ENCODE data around the gene VPS11.

- TF ChIP-seq TAF1 (IDR thresholded peaks at IDR 0.05; ENCODE audit: borderline replicate concordance, low read depth, low read length) (no peak), CTCF (IDR thresholded peaks at IDR 0.05 in 2 of 3, conservative IDR thresholded peaks at IDR 0.05 in 1 of 3; ENCODE audit: control insufficient read depth in 2 of 3, extremely low read depth in 1 of 3, insufficient read depth in 1 of 3, low read depth in 3 of 3, low read length in 3 of 3) (no peak), HCFC1 (IDR thresholded peaks at IDR 0.05; ENCODE audit: low read length) (no peak), EGR1 (IDR thresholded peaks at IDR 0.05; ENCODE audit: borderline replicate concordance in 1 of 2, low read depth in 2 of 2, low read length in 2 of 2) (no peak), RAD21 (IDR thresholded peaks at IDR 0.05; ENCODE audit: insufficient read depth, low read depth, low read length) (no peak), E2F8 (IDR thresholded peaks at IDR 0.05; ENCODE audit: low read depth, partially characterized antibody) (no peak), ZNF24 (IDR thresholded peaks at IDR 0.05) (no peak), MLLT1 (IDR thresholded peaks at IDR 0.05) (no peak), NR2C2 (IDR thresholded peaks at IDR 0.05; ENCODE audit: borderline replicate concordance, control insufficient read depth, insufficient read length, low read depth) (no peak)
Measured at GRCh38 chr11:119019996-119020395, 47.6 kb upstream of the VPS11 start.

All from GM12878 (cell line).